Mammary epithelial cell (primary cell): ENCODE measurements around the gene FARP1.

Experiments
- EZH2 ChIP-seq: IDR thresholded peaks from 2 replicates; pipeline ENCODE4 v1.6.1; 2012; ENCODE audit warnings: low read length, inconsistent platforms, borderline replicate concordance
- TF ChIP-seq, protein P1 (sequence below), 2 donors: IDR thresholded peaks in 1 of 2; conservative IDR thresholded peaks in 1 of 2; 2 replicates each; pipeline ENCODE4 v1.5.1; 2011 to 2012; ENCODE audit warnings: inconsistent platforms in 2 of 2, low read length in 2 of 2, mild to moderate bottlenecking in 2 of 2, control low read depth in 1 of 2, low read depth in 1 of 2; ENCODE audit not compliant: insufficient read depth in 1 of 2; ENCODE audit errors: extremely low read depth in 1 of 2

GRCh38 chr13:98396071-98396710 is 253.3 kb downstream of the FARP1 start:
- TF ChIP-seq, protein P1, sequence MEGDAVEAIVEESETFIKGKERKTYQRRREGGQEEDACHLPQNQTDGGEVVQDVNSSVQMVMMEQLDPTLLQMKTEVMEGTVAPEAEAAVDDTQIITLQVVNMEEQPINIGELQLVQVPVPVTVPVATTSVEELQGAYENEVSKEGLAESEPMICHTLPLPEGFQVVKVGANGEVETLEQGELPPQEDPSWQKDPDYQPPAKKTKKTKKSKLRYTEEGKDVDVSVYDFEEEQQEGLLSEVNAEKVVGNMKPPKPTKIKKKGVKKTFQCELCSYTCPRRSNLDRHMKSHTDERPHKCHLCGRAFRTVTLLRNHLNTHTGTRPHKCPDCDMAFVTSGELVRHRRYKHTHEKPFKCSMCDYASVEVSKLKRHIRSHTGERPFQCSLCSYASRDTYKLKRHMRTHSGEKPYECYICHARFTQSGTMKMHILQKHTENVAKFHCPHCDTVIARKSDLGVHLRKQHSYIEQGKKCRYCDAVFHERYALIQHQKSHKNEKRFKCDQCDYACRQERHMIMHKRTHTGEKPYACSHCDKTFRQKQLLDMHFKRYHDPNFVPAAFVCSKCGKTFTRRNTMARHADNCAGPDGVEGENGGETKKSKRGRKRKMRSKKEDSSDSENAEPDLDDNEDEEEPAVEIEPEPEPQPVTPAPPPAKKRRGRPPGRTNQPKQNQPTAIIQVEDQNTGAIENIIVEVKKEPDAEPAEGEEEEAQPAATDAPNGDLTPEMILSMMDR (conservative IDR thresholded peaks at IDR 0.05 in 1 of 2, IDR thresholded peaks at IDR 0.05 in 1 of 2; ENCODE audit: extremely low read depth in 1 of 2, insufficient read depth in 1 of 2, low read depth in 1 of 2, low read length in 2 of 2) = no peak
- TF ChIP-seq EZH2 = no peak
